ENCODE results near the gene UPB1.

- TF ChIP-seq CTCF (IDR thresholded peaks at IDR 0.05; ENCODE audit: low read depth, low read length, missing input control) = no peak
- no peak for TF ChIP-seq FOXA1 (IDR thresholded peaks at IDR 0.05)
- TF ChIP-seq TAF1 (conservative IDR thresholded peaks at IDR 0.05) = no peak
- TF ChIP-seq RAD21 (IDR thresholded peaks at IDR 0.05) = no peak
- no peak for TF ChIP-seq REST (IDR thresholded peaks at IDR 0.05)
- no peak for TF ChIP-seq ATF3 (IDR thresholded peaks at IDR 0.05)
- TF ChIP-seq MAX (IDR thresholded peaks at IDR 0.05) = no peak
Measured at GRCh38 chr22:24563246-24563645, 68.1 kb downstream of the UPB1 start.

All from liver (tissue), 3 donors.